Activated B cell treated with CpG ODN at 0.5 μM for 24 hours (primary cell): Measurements from ENCODE around the gene ARHGAP25. TPM values are rescaled to one million over a fixed set of nuclear protein-coding genes. Genes with fewer than 3 reads are reported as not detected.
A peak's percentile ranks its signal among the peaks of the same experiment; 100 is the strongest.

Experiments
- ATAC-seq: fragments of 200-7000 bp; cut with Tn5 transposase; one replicate; pipeline ENCODE4 v1.10.0; 2021; ENCODE audit warnings: low read depth, mild to moderate bottlenecking, moderate library complexity
- CTCF ChIA-PET: fragments of 350-600 bp; sonication (Branson Sonifier 250); formaldehyde crosslinking; loops from one replicate; lab custom pipeline; 2021; ENCODE audit warnings: antibody characterized with exemption; lab: Charles Lee
- POLR2A ChIA-PET: fragments of 350-600 bp; sonication (Branson Sonifier 250); formaldehyde crosslinking; loops from one replicate; lab custom pipeline; 2021; ENCODE audit warnings: antibody characterized with exemption; lab: Charles Lee
- DNase-seq: peaks from one replicate; pipeline ENCODE4 v3.0.0; 2022
- H3K27ac Mint-ChIP-seq: one replicate; pipeline ENCODE4 v1.8.0; 2020; ENCODE audit warnings: mixed read lengths
- H3K27me3 Mint-ChIP-seq: one replicate; pipeline ENCODE4 v1.8.0; 2021; ENCODE audit warnings: mixed read lengths
- H3K36me3 Mint-ChIP-seq: one replicate; pipeline ENCODE4 v1.8.0; 2021; ENCODE audit warnings: low read depth, mixed read lengths
- H3K4me1 Mint-ChIP-seq: one replicate; pipeline ENCODE4 v1.8.0; 2021; ENCODE audit warnings: mixed read lengths
- H3K4me3 Mint-ChIP-seq: one replicate; pipeline ENCODE4 v1.8.0; 2020; ENCODE audit warnings: mild to moderate bottlenecking, mixed read lengths
- H3K9me3 Mint-ChIP-seq: one replicate; pipeline ENCODE4 v1.8.0; 2020; ENCODE audit warnings: mixed read lengths
- CTCF ChIP-seq: fragments of 200-600 bp; IDR thresholded peaks from one replicate; pipeline ENCODE4 v1.8.0; 2022; ENCODE audit warnings: antibody characterized with exemption, mild to moderate bottlenecking
- intact Hi-C: fragments of 100-400 bp; cut with micrococcal nuclease; formaldehyde crosslinking; loops from one replicate; pipeline ENCODE4 v1.15.1; 2024
- total RNA-seq: library from RNA; stranded (reverse); gene quantifications from 2 replicates; pipeline ENCODE4 v1.2.3, GENCODE V29; 2022

The ARHGAP25 gene
- total RNA-seq, 1 donor from 2014 or later, result 336 TPM

DNA sequence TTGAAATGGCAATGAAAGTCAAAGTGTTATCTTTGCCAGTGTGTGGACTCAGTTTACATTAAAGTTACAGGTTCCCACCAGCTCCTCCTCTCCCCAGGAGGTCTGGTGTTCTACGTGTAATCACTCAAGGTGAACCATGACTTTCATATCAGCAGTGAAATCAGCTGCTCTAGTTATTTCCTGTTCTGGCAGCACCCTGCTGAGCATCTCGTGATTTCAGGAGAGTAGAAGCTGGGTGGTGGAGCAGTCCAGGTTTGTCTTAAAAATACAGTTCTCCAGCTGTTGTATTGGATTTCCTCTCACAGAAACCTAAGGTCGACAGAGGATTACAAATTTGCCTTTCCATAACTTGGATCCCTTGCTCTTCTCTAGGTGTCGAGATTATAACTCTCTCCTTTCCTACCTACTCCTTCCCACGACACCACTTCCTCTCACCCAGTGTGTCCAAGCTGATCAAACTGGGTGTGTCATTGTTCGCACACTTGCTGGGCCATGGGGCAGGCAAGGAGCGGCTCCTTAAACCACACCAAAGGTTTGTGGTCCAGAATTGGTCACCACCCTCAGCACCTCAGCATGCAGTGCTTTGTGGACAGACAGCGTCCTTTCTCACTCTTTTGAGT is 13.0 kb upstream of the ARHGAP25 start:
- intact Hi-C loops, result no loop called here
- H3K27ac Mint-ChIP-seq, result peak overlapping the region; percentile 76
- ATAC-seq (peak; percentile 82), DNase-seq (no peak)
- no peaks in the 10 kb centered on the region for H3K27me3 Mint-ChIP-seq
- no peak for TF ChIP-seq CTCF
- no peaks in the 10 kb centered on the region for H3K36me3 Mint-ChIP-seq
- H3K4me3 Mint-ChIP-seq, result peak overlapping the region; percentile 38
- no peaks in the 10 kb centered on the region for H3K9me3 Mint-ChIP-seq
- POLR2A ChIA-PET, result interaction anchor here (0.5 to 6.1 kb wide), 19 partner anchors 12 to 1030 kb away, joined by 3 to 74 read pairs (median 5); partner anchors contain the start of gene ARHGAP25
- CTCF ChIA-PET, result interaction anchor here (0.8 to 3.5 kb wide), 11 partner anchors 13 to 188 kb away, joined by 3 to 15 read pairs (median 4); partner anchors contain the start of gene ARHGAP25
- peaks cover 77% of the 10 kb centered on the region for H3K4me1 Mint-ChIP-seq

DNA sequence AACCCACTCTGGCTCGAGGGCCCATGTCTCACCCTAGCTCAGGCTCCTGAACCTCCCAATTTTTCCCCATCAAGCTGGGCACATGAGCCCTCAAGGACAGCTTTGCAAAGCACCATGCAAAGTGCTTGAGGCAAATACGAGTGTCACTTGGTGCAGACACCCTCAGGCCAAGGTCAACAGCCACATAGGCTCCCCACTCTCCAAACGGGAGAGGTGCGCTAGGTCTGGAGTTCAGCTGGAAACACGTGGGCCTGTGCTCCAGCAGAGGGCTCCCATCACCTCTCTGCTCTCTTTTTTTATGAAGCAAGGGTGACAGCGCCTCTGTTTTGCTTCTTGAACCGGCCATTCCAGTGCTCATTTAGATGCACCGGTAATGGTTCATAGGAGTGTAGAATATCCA is 11.9 kb upstream of the ARHGAP25 start:
- intact Hi-C loops, result no loop called here
- Mint-ChIP-seq H3K4me1 (peaks cover 78% of the 10 kb centered on the region), H3K36me3 (no peaks in the 10 kb centered on the region), H3K27ac (no peak overlapping the region), H3K4me3 (no peak overlapping the region), H3K9me3 (no peaks in the 10 kb centered on the region), H3K27me3 (no peaks in the 10 kb centered on the region)
- ChIA-PET CTCF (interaction anchor here (0.9 to 3.5 kb wide), 9 partner anchors 12 to 260 kb away, joined by 3 to 15 read pairs (median 3); no protein-coding TSS in a partner anchor), POLR2A (interaction anchor here (0.6 to 6.1 kb wide), 9 partner anchors 11 to 186 kb away, joined by 3 to 74 read pairs (median 6); partner anchors contain the start of gene ARHGAP25)
- DNase-seq, result no peak
- TF ChIP-seq CTCF, result no peak
- no peak for ATAC-seq

- ATAC-seq, result no peak
- Mint-ChIP-seq H3K9me3 (no peaks in the 10 kb centered on the region), H3K4me1 (peaks cover 78% of the 10 kb centered on the region), H3K27ac (no peak overlapping the region), H3K36me3 (no peaks in the 10 kb centered on the region), H3K27me3 (no peaks in the 10 kb centered on the region), H3K4me3 (no peak overlapping the region)
- no peak for DNase-seq
- no peak for TF ChIP-seq CTCF
- intact Hi-C loops, result no loop called here
- CTCF ChIA-PET, result interaction anchor here (1.0 to 1.6 kb wide), 6 partner anchors 10 to 260 kb away, joined by 3 to 7 read pairs (median 4); no protein-coding TSS in a partner anchor
- POLR2A ChIA-PET, result interaction anchor here (4.9 to 6.1 kb wide), 2 partner anchors 10 to 18 kb away, joined by 55 to 74 read pairs; partner anchors contain the start of gene ARHGAP25
These were observed 11.4 kb upstream of the ARHGAP25 start for GRCh38 chr2:68723181-68723580.

DNA sequence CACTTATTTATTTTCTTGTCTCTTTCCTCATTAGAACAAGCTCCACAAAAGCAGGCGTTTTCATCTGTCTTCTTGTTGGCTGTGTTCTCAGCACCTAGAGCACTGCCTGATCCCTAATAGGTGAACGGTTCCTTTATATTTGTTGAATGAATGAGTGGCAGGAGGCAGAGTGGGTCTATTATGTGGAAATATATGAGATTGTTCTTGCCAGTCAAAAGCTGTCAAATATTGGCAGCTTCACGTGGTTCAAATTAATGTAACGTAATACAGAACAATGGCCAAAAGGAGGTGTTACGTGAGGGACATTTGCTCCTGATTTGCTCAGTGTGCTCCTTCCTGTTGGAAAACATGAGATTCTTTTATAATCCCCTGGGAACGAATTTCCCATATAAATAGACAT is 8.5 kb upstream of the ARHGAP25 start:
- peak overlapping the region; percentile 78 for H3K27ac Mint-ChIP-seq
- ATAC-seq (no peak), DNase-seq (no peak)
- peak overlapping the region; percentile 11 for H3K4me3 Mint-ChIP-seq
- no peaks in the 10 kb centered on the region for H3K9me3 Mint-ChIP-seq
- no peaks in the 10 kb centered on the region for H3K27me3 Mint-ChIP-seq
- ChIA-PET POLR2A (interaction anchor here (1.0 to 4.0 kb wide), 6 partner anchors 9 to 182 kb away, joined by 3 to 18 read pairs (median 10); no protein-coding TSS in a partner anchor), CTCF (interaction anchor here (0.8 to 1.5 kb wide), 3 partner anchors 16 to 26 kb away, joined by 3 to 5 read pairs (median 4); no protein-coding TSS in a partner anchor)
- peaks cover 56% of the 10 kb centered on the region for H3K4me1 Mint-ChIP-seq
- intact Hi-C loops, result loop anchor here (2.0 kb wide), 2 partner anchors 17 to 49 kb away; no protein-coding TSS in a partner anchor
- H3K36me3 Mint-ChIP-seq, result no peaks in the 10 kb centered on the region
- TF ChIP-seq CTCF, result no peak
